ENCODE measurements around the gene DCC. TPM values are rescaled to one million over a fixed set of nuclear protein-coding genes. Genes with fewer than 3 reads are reported as not detected.

DCC gene
- polyA plus RNA-seq, 1 of the 3 experiments (the other 2 are of a cell fraction): 0.20 TPM

GRCh38 chr18:52391810-52392559 lies 52.0 kb downstream of the DCC start (continued):
- TF ChIP-seq MXI1 (IDR thresholded peaks at IDR 0.05; ENCODE audit: low read depth, low read length): no peak

GRCh38 chr18:52394602-52395001 lies 54.6 kb downstream of the DCC start:
- no peaks in the 10 kb centered on the region for H3K9me3 ChIP-seq
- CTCF ChIA-PET: interaction anchor here (2.2 kb wide), 1 partner anchor 53 kb away, joined by 4 read pairs; no protein-coding TSS in a partner anchor
- H3K79me2 ChIP-seq (ENCODE audit: insufficient read depth): no peaks in the 10 kb centered on the region
- no peak overlapping the region for H3K9ac ChIP-seq
- no peaks in the 10 kb centered on the region for H3K27me3 ChIP-seq (ENCODE audit: insufficient read depth)
- no peak overlapping the region for H2AFZ ChIP-seq (ENCODE audit: low read depth)
- no peak overlapping the region for H3K27ac ChIP-seq (ENCODE audit: low read depth in 2 of 2, low read length in 1 of 2)
- no peak overlapping the region for H3K4me3 ChIP-seq (ENCODE audit: low read depth in 2 of 2, low read length in 1 of 2)
- H4K20me1 ChIP-seq (ENCODE audit: insufficient read depth): no peaks in the 10 kb centered on the region
- 56% methylated on average over 2 of the region's 2 CpGs for whole genome bisulfite sequencing (ENCODE audit: low lambda C conversion rate)
- H3K4me1 ChIP-seq (ENCODE audit: control insufficient read depth in 1 of 2, insufficient read depth in 2 of 2, low read depth in 1 of 2, low read length in 1 of 2): peaks cover 0 to 3% of the 10 kb centered on the region in 2 experiments; a peak in 1 of 4 replicates
- H3K36me3 ChIP-seq (replicated peaks in 1 of 2; ENCODE audit: control insufficient read depth in 1 of 2, insufficient read depth in 2 of 2, low read length in 1 of 2): no peaks in the 10 kb centered on the region
- no peak for DNase-seq
- POLR2A ChIA-PET: no interaction called here
- H3K4me2 ChIP-seq: no peak overlapping the region
- no peaks in the 10 kb centered on the region for H3K9me2 ChIP-seq
- H3F3A ChIP-seq (replicated peaks; ENCODE audit: insufficient read depth): no peaks in the 10 kb centered on the region
- TF ChIP-seq SMC3 (IDR thresholded peaks at IDR 0.05; ENCODE audit: low read depth, low read length): no peak
- no peak for TF ChIP-seq EZH2phosphoT487 (IDR thresholded peaks at IDR 0.05; ENCODE audit: borderline replicate concordance, low read depth)
- TF ChIP-seq MEF2A (IDR thresholded peaks at IDR 0.05; ENCODE audit: borderline replicate concordance, low read depth): no peak
- TF ChIP-seq EP300 (IDR thresholded peaks at IDR 0.05; ENCODE audit: borderline replicate concordance in 1 of 2, low read depth in 1 of 2, low read length in 1 of 2): no peak

GRCh38 chr18:52395146-52395852 lies 55.3 kb downstream of the DCC start:
- ChIA-PET CTCF (interaction anchor here (2.2 kb wide), 1 partner anchor 54 kb away, joined by 4 read pairs; no protein-coding TSS in a partner anchor), POLR2A (no interaction called here)
- peaks cover 0 to 3% of the 10 kb centered on the region in 2 experiments; a peak in 1 of 4 replicates for H3K4me1 ChIP-seq (ENCODE audit: control insufficient read depth in 1 of 2, insufficient read depth in 2 of 2, low read depth in 1 of 2, low read length in 1 of 2)
- no peak overlapping the region for H3K27ac ChIP-seq (ENCODE audit: low read depth in 2 of 2, low read length in 1 of 2)
- no peaks in the 10 kb centered on the region for H3K9me2 ChIP-seq
- no peaks in the 10 kb centered on the region for H3K79me2 ChIP-seq (ENCODE audit: insufficient read depth)
- no peaks in the 10 kb centered on the region for H3K9me3 ChIP-seq
- no peak for DNase-seq
- H3K4me3 ChIP-seq (ENCODE audit: low read depth in 2 of 2, low read length in 1 of 2): no peak overlapping the region
- H3K9ac ChIP-seq: no peak overlapping the region
- H3K4me2 ChIP-seq: no peak overlapping the region
- WGBS (ENCODE audit: low lambda C conversion rate): 55% methylated on average over 5 of the region's 5 CpGs
- TF ChIP-seq YY1 (IDR thresholded peaks at IDR 0.05; ENCODE audit: low read depth) (no peak), GABPA (IDR thresholded peaks at IDR 0.05; ENCODE audit: low read depth) (no peak), CTCF (IDR thresholded peaks at IDR 0.05) (no peak), RXRA (IDR thresholded peaks at IDR 0.05; ENCODE audit: borderline replicate concordance, low read depth) (no peak), TEAD4 (IDR thresholded peaks at IDR 0.05; ENCODE audit: borderline replicate concordance, insufficient read depth) (no peak), IRF3 (IDR thresholded peaks at IDR 0.05; ENCODE audit: low read depth, low read length) (no peak), TCF12 (IDR thresholded peaks at IDR 0.05) (no peak), USF2 (IDR thresholded peaks at IDR 0.05; ENCODE audit: borderline replicate concordance, low read depth, low read length) (no peak), NRF1 (IDR thresholded peaks at IDR 0.05; ENCODE audit: low read depth, low read length) (no peak)
- H4K20me1 ChIP-seq (ENCODE audit: insufficient read depth): no peaks in the 10 kb centered on the region
- no peak overlapping the region for H2AFZ ChIP-seq (ENCODE audit: low read depth)
- no peaks in the 10 kb centered on the region for H3K27me3 ChIP-seq (ENCODE audit: insufficient read depth)
- H3K36me3 ChIP-seq (replicated peaks in 1 of 2; ENCODE audit: control insufficient read depth in 1 of 2, insufficient read depth in 2 of 2, low read length in 1 of 2): no peaks in the 10 kb centered on the region
- H3F3A ChIP-seq (replicated peaks; ENCODE audit: insufficient read depth): no peaks in the 10 kb centered on the region
